B cell (primary cell): ENCODE data around the gene AFF2. TPM values are rescaled to one million over a fixed set of nuclear protein-coding genes. Genes with fewer than 3 reads are reported as not detected.

ENCODE experiments used
- ATAC-seq: fragments of 200-7000 bp; cut with Tn5 transposase; one replicate; pipeline ENCODE4 v1.10.0; 2021; ENCODE audit warnings: low read depth, mild to moderate bottlenecking, moderate number of reproducible peaks, moderate library complexity
- CTCF ChIA-PET: fragments of 350-600 bp; sonication (Branson Sonifier 250); formaldehyde crosslinking; loops from one replicate; lab custom pipeline; 2021; ENCODE audit warnings: antibody characterized with exemption, inconsistent platforms; lab: Charles Lee
- POLR2A ChIA-PET: fragments of 350-600 bp; sonication (Branson Sonifier 250); formaldehyde crosslinking; loops from one replicate; lab custom pipeline; 2021; ENCODE audit warnings: antibody characterized with exemption; lab: Charles Lee
- DNase-seq: peaks from one replicate; pipeline ENCODE4 v3.0.0; 2013
- H2AFZ ChIP-seq: 2 replicates; pipeline ENCODE4 v1.6.1; 2012; ENCODE audit warnings: mild to moderate bottlenecking, low read depth, low read length; ENCODE audit not compliant: insufficient read depth, poor library complexity, severe bottlenecking
- H3K27ac ChIP-seq, 2 donors: 1 replicate in 1 of 2; 2 replicates in 1 of 2; pipeline ENCODE4 v1.5.1; 2012 to 2013; ENCODE audit warnings: low read length in 2 of 2, mild to moderate bottlenecking in 2 of 2, moderate library complexity in 1 of 2
- H3K27me3 ChIP-seq, 4 experiments: fragments of 200-600 bp in 1 of 4; sonication (generic) in 1 of 4; replicated peaks in 1 of 4; 1 replicate in 2 of 4; 2 replicates in 2 of 4; pipeline versions ENCODE4 v1.6.1 to v1.7.0; 2013 to 2016; ENCODE audit warnings: low read length in 3 of 4, mild to moderate bottlenecking in 2 of 4, mixed read lengths in 1 of 4, moderate library complexity in 1 of 4; ENCODE audit not compliant: insufficient read depth in 4 of 4, control insufficient read depth in 3 of 4; ENCODE audit errors: control extremely low read depth in 1 of 4
- H3K36me3 ChIP-seq, 2 experiments: replicated peaks in 1 of 2; 1 replicate in 1 of 2; 2 replicates in 1 of 2; pipeline versions ENCODE4 v1.6.1 to v1.7.1; 2013; ENCODE audit warnings: low read length in 1 of 2; ENCODE audit not compliant: insufficient read depth in 2 of 2, control insufficient read depth in 1 of 2; ENCODE audit errors: control extremely low read depth in 1 of 2, extremely low read depth in 1 of 2
- H3K4me1 ChIP-seq, 2 donors: fragments of 200-600 bp in 1 of 2; sonication (generic) in 1 of 2; 1 replicate in 1 of 2; 2 replicates in 1 of 2; pipeline versions ENCODE4 v1.5.1 to v1.6.1; 2013 to 2017; ENCODE audit warnings: low read length in 2 of 2; ENCODE audit not compliant: control insufficient read depth in 2 of 2, insufficient read depth in 2 of 2
- H3K4me2 ChIP-seq: replicated peaks from 2 replicates; pipeline ENCODE3; 2012; ENCODE audit warnings: mild to moderate bottlenecking, low read depth, low read length; ENCODE audit not compliant: poor library complexity, severe bottlenecking
- H3K4me3 ChIP-seq, 5 experiments: fragments of 200-600 bp in 1 of 5; sonication (generic) in 1 of 5; 1 replicate in 3 of 5; 2 replicates in 2 of 5; pipeline versions ENCODE4 v1.5.1 to v1.7.0; 2011 to 2016; ENCODE audit warnings: low read length in 4 of 5, mild to moderate bottlenecking in 4 of 5, low read depth in 2 of 5, control low read depth in 1 of 5, moderate library complexity in 1 of 5; ENCODE audit not compliant: insufficient read depth in 1 of 5; ENCODE audit errors: control extremely low read depth in 1 of 5, extremely low read depth in 1 of 5
- H3K79me2 ChIP-seq: fragments of 200-600 bp; sonication (generic); one replicate; pipeline ENCODE4 v1.6.0; 2016; ENCODE audit warnings: low read length; ENCODE audit not compliant: control insufficient read depth, insufficient read depth
- H3K9ac ChIP-seq: fragments of 200-600 bp; sonication (generic); 2 replicates; pipeline ENCODE4 v1.6.1; 2017; ENCODE audit warnings: mild to moderate bottlenecking, low read length, moderate library complexity
- H3K9me3 ChIP-seq, 3 donors: one replicate each; pipeline versions ENCODE4 v1.6.1 to v1.7.1; 2013; ENCODE audit warnings: low read length in 2 of 3; ENCODE audit not compliant: control insufficient read depth in 2 of 3, insufficient read depth in 1 of 3; ENCODE audit errors: control extremely low read depth in 1 of 3
- H4K20me1 ChIP-seq: 2 replicates; pipeline ENCODE4 v1.6.0; 2012; ENCODE audit warnings: mild to moderate bottlenecking, low read length; ENCODE audit not compliant: insufficient read depth, control insufficient read depth, poor library complexity, severe bottlenecking
- H3K27ac Mint-ChIP-seq: one replicate; pipeline ENCODE4 v1.8.0; 2021; ENCODE audit warnings: mixed read lengths
- H3K27me3 Mint-ChIP-seq: one replicate; pipeline ENCODE4 v1.8.0; 2021; ENCODE audit warnings: mixed read lengths
- H3K4me1 Mint-ChIP-seq: one replicate; pipeline ENCODE4 v1.8.0; 2021; ENCODE audit warnings: mixed read lengths
- H3K4me3 Mint-ChIP-seq: one replicate; pipeline ENCODE4 v1.8.0; 2021; ENCODE audit warnings: mixed read lengths
- H3K9me3 Mint-ChIP-seq: one replicate; pipeline ENCODE4 v1.8.0; 2022; ENCODE audit warnings: mixed read lengths; ENCODE audit not compliant: insufficient read depth
- EZH2 ChIP-seq: IDR thresholded peaks from 2 replicates; pipeline ENCODE4 v1.6.1; 2012; ENCODE audit warnings: borderline replicate concordance, low read depth, mild to moderate bottlenecking, moderate library complexity, low read length; ENCODE audit not compliant: insufficient read depth, poor library complexity, severe bottlenecking
- WGBS: methylation state at CpG from one replicate; pipeline ENCODE4 v1.1.5; 2013; ENCODE audit warnings: missing lambda C conversion rate; ENCODE audit not compliant: insufficient coverage; 5-methylcytosine and 5-hydroxymethylcytosine counted together
- intact Hi-C: fragments of 100-400 bp; cut with micrococcal nuclease; formaldehyde crosslinking; loops from one replicate; pipeline ENCODE4 v1.10.0; 2022
- polyA plus RNA-seq: library from polyadenylated mRNA; depleted of rRNA; stranded (reverse); fragments of >200 nt; gene quantifications from 2 replicates; pipeline ENCODE4 v1.2.3, GENCODE V29; 2012
- total RNA-seq, 2 donors: library from RNA; stranded (reverse); fragments of 120-200 nt in 1 of 2; gene quantifications; 1 replicate in 1 of 2; 2 replicates in 1 of 2; pipeline versions ENCODE4 v1.2.3 to v1.2.4, GENCODE V29; 2013 to 2022
- TF ChIP-seq, protein P1 (sequence below): fragments of 200-600 bp; IDR thresholded peaks from one replicate; pipeline ENCODE4 v1.8.0; 2022; ENCODE audit warnings: antibody characterized with exemption, mild to moderate bottlenecking

Gene AFF2
- total and polyA plus RNA-seq, 2 donors (not counting 1 experiment from before 2014, with no cell fraction given) = 0.06 to 12.0 TPM

DNA sequence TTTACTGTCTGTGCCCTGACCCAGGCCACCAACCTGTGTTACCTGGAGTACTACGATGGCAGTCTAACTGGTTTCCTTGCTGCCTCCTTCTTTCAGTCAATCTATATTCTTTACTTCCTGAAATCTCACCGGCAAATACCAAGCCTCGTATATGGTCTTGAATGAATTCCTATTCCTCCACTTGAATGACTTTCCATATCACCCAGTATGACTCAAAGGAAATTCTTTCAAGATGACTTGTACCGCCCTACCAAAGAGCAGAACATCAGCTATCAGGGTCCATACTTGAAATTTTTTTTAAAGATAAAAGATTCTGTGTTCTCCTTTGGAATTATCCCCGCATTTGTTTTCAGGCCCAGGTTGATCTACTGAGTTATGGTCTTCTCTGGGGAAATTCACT, 378.0 kb downstream of the AFF2 start:
- H3K27me3 Mint-ChIP-seq = no peaks in the 10 kb centered on the region
- no peak overlapping the region for H3K4me3 ChIP-seq
- H3K9me3 Mint-ChIP-seq = no peaks in the 10 kb centered on the region
- DNase-seq = no peak
- H3K9ac ChIP-seq = no peak overlapping the region
- no peak for TF ChIP-seq EZH2
- TF ChIP-seq, protein P1, sequence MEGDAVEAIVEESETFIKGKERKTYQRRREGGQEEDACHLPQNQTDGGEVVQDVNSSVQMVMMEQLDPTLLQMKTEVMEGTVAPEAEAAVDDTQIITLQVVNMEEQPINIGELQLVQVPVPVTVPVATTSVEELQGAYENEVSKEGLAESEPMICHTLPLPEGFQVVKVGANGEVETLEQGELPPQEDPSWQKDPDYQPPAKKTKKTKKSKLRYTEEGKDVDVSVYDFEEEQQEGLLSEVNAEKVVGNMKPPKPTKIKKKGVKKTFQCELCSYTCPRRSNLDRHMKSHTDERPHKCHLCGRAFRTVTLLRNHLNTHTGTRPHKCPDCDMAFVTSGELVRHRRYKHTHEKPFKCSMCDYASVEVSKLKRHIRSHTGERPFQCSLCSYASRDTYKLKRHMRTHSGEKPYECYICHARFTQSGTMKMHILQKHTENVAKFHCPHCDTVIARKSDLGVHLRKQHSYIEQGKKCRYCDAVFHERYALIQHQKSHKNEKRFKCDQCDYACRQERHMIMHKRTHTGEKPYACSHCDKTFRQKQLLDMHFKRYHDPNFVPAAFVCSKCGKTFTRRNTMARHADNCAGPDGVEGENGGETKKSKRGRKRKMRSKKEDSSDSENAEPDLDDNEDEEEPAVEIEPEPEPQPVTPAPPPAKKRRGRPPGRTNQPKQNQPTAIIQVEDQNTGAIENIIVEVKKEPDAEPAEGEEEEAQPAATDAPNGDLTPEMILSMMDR = no peak
- H3K27me3 ChIP-seq = no peaks in the 10 kb centered on the region
- H3K4me3 Mint-ChIP-seq = no peak overlapping the region
- H3K4me2 ChIP-seq = no peak overlapping the region
- no peak for ATAC-seq
- no peaks in the 10 kb centered on the region for H3K9me3 ChIP-seq
- H2AFZ ChIP-seq = no peak overlapping the region
- H3K27ac Mint-ChIP-seq = no peak overlapping the region
- no peaks in the 10 kb centered on the region for H4K20me1 ChIP-seq
- intact Hi-C loops = no loop called here
- ChIA-PET CTCF (no interaction called here), POLR2A (no interaction called here)
- H3K79me2 ChIP-seq = no peaks in the 10 kb centered on the region
- H3K4me1 ChIP-seq = no peaks in the 10 kb centered on the region
- H3K36me3 ChIP-seq = no peaks in the 10 kb centered on the region
- no peaks in the 10 kb centered on the region for H3K4me1 Mint-ChIP-seq
- WGBS = no CpG with 5 or more reads among the region's 5 CpGs
- no peak overlapping the region for H3K27ac ChIP-seq

DNA sequence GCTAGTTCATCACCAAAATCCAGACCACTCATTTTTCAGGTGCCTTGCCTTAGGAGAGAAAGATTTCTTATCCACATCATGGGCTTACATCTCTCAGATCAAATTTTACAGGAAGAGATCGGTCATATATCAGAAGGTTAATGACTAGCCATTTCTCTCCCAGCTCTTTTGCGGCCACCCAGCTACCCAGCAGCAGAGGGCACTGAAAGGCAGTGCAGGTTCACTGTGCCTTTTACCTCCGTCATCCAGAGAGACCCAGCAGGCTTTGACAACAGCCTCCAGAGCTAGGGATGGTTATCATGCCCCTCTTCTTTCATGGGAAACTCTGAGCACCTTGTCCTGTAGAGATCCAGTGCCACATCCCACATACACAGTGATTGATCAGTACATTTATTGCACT, 384.8 kb downstream of the AFF2 start:
- POLR2A ChIA-PET = no interaction called here
- no peak for DNase-seq
- H3K4me1 ChIP-seq = no peaks in the 10 kb centered on the region
- H3K27me3 ChIP-seq = no peaks in the 10 kb centered on the region
- no peak overlapping the region for H3K9ac ChIP-seq
- CTCF ChIA-PET = no interaction called here
- ATAC-seq = no peak
- H3K27ac Mint-ChIP-seq = no peak overlapping the region
- no peak overlapping the region for H2AFZ ChIP-seq
- no peaks in the 10 kb centered on the region for H3K4me1 Mint-ChIP-seq
- no peak overlapping the region for H3K4me3 Mint-ChIP-seq
- no peak overlapping the region for H3K4me2 ChIP-seq
- H3K27ac ChIP-seq = no peak overlapping the region
- H3K9me3 ChIP-seq = no peaks in the 10 kb centered on the region
- no peaks in the 10 kb centered on the region for H3K9me3 Mint-ChIP-seq
- no peaks in the 10 kb centered on the region for H3K27me3 Mint-ChIP-seq
- 84% methylated on average over 3 of the region's 3 CpGs for WGBS
- no peaks in the 10 kb centered on the region for H3K36me3 ChIP-seq
- intact Hi-C loops = no loop called here
- H4K20me1 ChIP-seq = no peaks in the 10 kb centered on the region
- H3K4me3 ChIP-seq = no peak overlapping the region
- TF ChIP-seq EZH2 = no peak
- TF ChIP-seq, protein P1 = no peak
- no peaks in the 10 kb centered on the region for H3K79me2 ChIP-seq
